H1 (cell line): ENCODE results near the gene TMEM221.

Source experiments
- ATF3 ChIP-seq: IDR thresholded peaks from 2 replicates; pipeline ENCODE4 v1.6.1; 2011; ENCODE audit warnings: low read depth, mild to moderate bottlenecking, low read length; ENCODE audit not compliant: insufficient read depth
- CBX5 ChIP-seq: fragments of 300-800, 300-1000 bp; sonication (generic); IDR thresholded peaks from 2 replicates; pipeline ENCODE4 v1.7.1; 2016; ENCODE audit warnings: antibody characterized with exemption, low read length, low read depth
- CREB1 ChIP-seq: IDR thresholded peaks from 2 replicates; pipeline ENCODE4 v1.6.1; 2012; ENCODE audit warnings: inconsistent platforms
- CTCF ChIP-seq, 3 experiments: IDR thresholded peaks; 1 replicate in 2 of 3; 2 replicates in 1 of 3; pipeline versions ENCODE4 v1.5.1 to v1.6.1; 2011; ENCODE audit warnings: low read length in 3 of 3, mild to moderate bottlenecking in 3 of 3, inconsistent platforms in 2 of 3, low read depth in 1 of 3, moderate library complexity in 1 of 3; ENCODE audit not compliant: insufficient read depth in 1 of 3; ENCODE audit errors: control extremely low read depth in 1 of 3
- EZH2 ChIP-seq: fragments of 200-600 bp; sonication (generic); IDR thresholded peaks from 2 replicates; pipeline ENCODE4 v1.7.1; 2012; ENCODE audit warnings: low read depth, mild to moderate bottlenecking, moderate library complexity, low read length, inconsistent platforms; ENCODE audit not compliant: severe bottlenecking
- POLR2AphosphoS5 ChIP-seq: IDR thresholded peaks from 2 replicates; pipeline ENCODE4 v1.6.1; 2011; ENCODE audit warnings: low read depth, low read length
- RFX5 ChIP-seq: IDR thresholded peaks from 2 replicates; pipeline ENCODE4 v1.6.1; 2011; ENCODE audit warnings: low read depth, low read length, improper control_type of control experiment, borderline replicate concordance
- RXRA ChIP-seq: IDR thresholded peaks from 2 replicates; pipeline ENCODE4 v1.6.1; 2011; ENCODE audit warnings: low read depth, mild to moderate bottlenecking, low read length, moderate library complexity; ENCODE audit not compliant: insufficient read depth
- SIN3A ChIP-seq, 2 experiments: IDR thresholded peaks in 1 of 2; conservative IDR thresholded peaks in 1 of 2; 2 replicates each; pipeline ENCODE4 v1.6.1; 2011 to 2012; ENCODE audit warnings: low read length in 2 of 2, improper control_type of control experiment in 1 of 2, low read depth in 1 of 2, mild to moderate bottlenecking in 1 of 2
- YY1 ChIP-seq: IDR thresholded peaks from 2 replicates; pipeline ENCODE4 v1.6.1; 2011; ENCODE audit warnings: low read depth, mild to moderate bottlenecking, low read length

- TF ChIP-seq SIN3A (conservative IDR thresholded peaks at IDR 0.05 in 1 of 2, IDR thresholded peaks at IDR 0.05 in 1 of 2; ENCODE audit: low read depth in 1 of 2, low read length in 2 of 2) (no peak), YY1 (no peak), CREB1 (no peak), CTCF (IDR thresholded peaks at IDR 0.05; ENCODE audit: control extremely low read depth in 1 of 3, insufficient read depth in 1 of 3, low read depth in 1 of 3, low read length in 3 of 3) (no peak), ATF3 (no peak), RXRA (no peak), EZH2 (no peak), RFX5 (no peak), POLR2AphosphoS5 (no peak), CBX5 (no peak)
Observed at GRCh38 chr19:17393002-17393401, 55.5 kb downstream of the TMEM221 start.
